HepG2 (cell line): ENCODE measurements around the gene AGAP1. TPM values are rescaled to one million over a fixed set of nuclear protein-coding genes. Genes with fewer than 3 reads are reported as not detected.

Experiments
- ATAC-seq: fragments of 200-7000 bp; cut with Tn5 transposase; 3 replicates; pipeline ENCODE4 v1.9.1; 2020; ENCODE audit warnings: mild to moderate bottlenecking, moderate library complexity
- BruUV-seq: library from RNA; stranded (reverse); fragments of 400-500 nt; replicated peaks from 2 replicates; lab custom pipeline; 2021; lab: Mats Ljungman, UMichigan
- CTCF ChIA-PET: fragments of 300-600 bp; formaldehyde crosslinking; extraction: SDS; loops from one replicate; lab custom pipeline; 2021; ENCODE audit warnings: low total read pairs, inconsistent platforms, low intra/inter-chr PET ratio; lab: Yijun Ruan, JAX
- POLR2A ChIA-PET: fragments of 350-600 bp; sonication (Branson Sonifier 250); formaldehyde crosslinking; loops from one replicate; lab custom pipeline; 2020; ENCODE audit warnings: antibody characterized with exemption, inconsistent platforms; lab: Yijun Ruan, JAX
- DNase-seq: peaks from one replicate; pipeline ENCODE4 v3.0.0-alpha.2; 2015; ENCODE audit warnings: low spot score
- FAIRE-seq: peaks from 3 replicates; lab custom pipeline; 2011; peaks lifted over from hg19 to GRCh38; lab: Jason Lieb, UNC
- H2AFZ ChIP-seq: one replicate; pipeline ENCODE4 v1.6.1; 2011; ENCODE audit warnings: low read length, inconsistent platforms
- H3K27ac ChIP-seq: fragments of 300-600 bp; 3 replicates; pipeline ENCODE4 v1.8.0; 2011; ENCODE audit warnings: mixed run types, mild to moderate bottlenecking, mixed read lengths, low read length, inconsistent platforms; ENCODE audit not compliant: insufficient read depth; ENCODE audit errors: extremely low read length
- H3K27me3 ChIP-seq, 2 experiments: fragments of 200-600 bp in 1 of 2; 2 replicates in 1 of 2; 3 replicates in 1 of 2; pipeline versions ENCODE4 v1.6.0 to v1.8.0; 2011; ENCODE audit warnings: low read length in 2 of 2, mild to moderate bottlenecking in 2 of 2, moderate library complexity in 2 of 2, inconsistent platforms in 1 of 2; ENCODE audit not compliant: insufficient read depth in 2 of 2, control insufficient read depth in 1 of 2
- H3K36me3 ChIP-seq, 2 experiments: fragments of 200-600 bp in 1 of 2; replicated peaks in 1 of 2; 2 replicates in 1 of 2; 3 replicates in 1 of 2; pipeline versions ENCODE4 v1.5.1 to v1.8.0; 2011; ENCODE audit warnings: low read length in 2 of 2, inconsistent platforms in 1 of 2; ENCODE audit not compliant: insufficient read depth in 2 of 2, control insufficient read depth in 1 of 2
- H3K4me1 ChIP-seq: 2 replicates; pipeline ENCODE4 v1.5.1; 2012; ENCODE audit warnings: low read length, inconsistent platforms; ENCODE audit not compliant: insufficient read depth
- H3K4me2 ChIP-seq: 2 replicates; pipeline ENCODE4 v1.6.0; 2011; ENCODE audit warnings: low read depth, low read length, inconsistent platforms
- H3K4me3 ChIP-seq, 3 experiments: fragments of 200-600 bp in 1 of 3; sonication (generic), shearing (Covaris generic) in 1 of 3; replicated peaks in 1 of 3; 2 replicates each; pipeline ENCODE4 v1.5.1; 2011 to 2016; ENCODE audit warnings: low read length in 3 of 3, inconsistent platforms in 2 of 3, low read depth in 2 of 3, mild to moderate bottlenecking in 2 of 3, control low read depth in 1 of 3, mixed read lengths in 1 of 3; ENCODE audit not compliant: insufficient read depth in 1 of 3
- H3K79me2 ChIP-seq: one replicate; pipeline ENCODE4 v1.6.1; 2011; ENCODE audit warnings: low read length, inconsistent platforms; ENCODE audit not compliant: insufficient read depth
- H3K9ac ChIP-seq: 2 replicates; pipeline ENCODE4 v1.6.0; 2011; ENCODE audit warnings: mild to moderate bottlenecking, low read depth, low read length, inconsistent platforms; ENCODE audit not compliant: insufficient read depth
- H3K9me3 ChIP-seq: 2 replicates; pipeline ENCODE4 v1.5.1; 2012; ENCODE audit warnings: mild to moderate bottlenecking, low read length
- H4K20me1 ChIP-seq: 2 replicates; pipeline ENCODE4 v1.6.0; 2011; ENCODE audit warnings: inconsistent platforms, mild to moderate bottlenecking, low read length, moderate library complexity; ENCODE audit not compliant: insufficient read depth
- MEIS1 ChIP-seq: sonication (generic); formaldehyde crosslinking; IDR thresholded peaks from 2 replicates; pipeline ENCODE4 v1.9.0; 2021; ENCODE audit warnings: mild to moderate bottlenecking, missing genetic modification reagents, moderate library complexity, borderline replicate concordance
- NR3C1 ChIP-seq: sonication (generic); formaldehyde crosslinking; IDR thresholded peaks from 2 replicates; pipeline ENCODE4 v1.4.0; 2020; ENCODE audit warnings: missing genetic modification reagents
- RBM22 ChIP-seq: fragments of 200-400 bp; formaldehyde crosslinking; optimal IDR thresholded peaks from 2 replicates; pipeline ENCODE3; 2017; ENCODE audit warnings: mild to moderate bottlenecking, low read length, moderate library complexity
- SOX6 ChIP-seq, 2 experiments: fragments of 450-650 bp in 1 of 2; sonication (generic) in 1 of 2; formaldehyde crosslinking in 1 of 2; IDR thresholded peaks; 2 replicates each; pipeline versions ENCODE4 v1.4.0 to v1.6.1; 2017 to 2020; ENCODE audit warnings: antibody characterized with exemption in 1 of 2, mild to moderate bottlenecking in 1 of 2, missing genetic modification reagents in 1 of 2
- SYNCRIP ChIP-seq: fragments of 200-400 bp; formaldehyde crosslinking; IDR thresholded peaks from 2 replicates; pipeline ENCODE4 v1.6.1; 2018; ENCODE audit warnings: mild to moderate bottlenecking, low read depth, low read length; ENCODE audit not compliant: insufficient read depth
- ZHX1 ChIP-seq: sonication (generic); formaldehyde crosslinking; IDR thresholded peaks from 2 replicates; pipeline ENCODE4 v1.8.1; 2022; ENCODE audit warnings: low read depth, mild to moderate bottlenecking, missing genetic modification reagents
- WGBS: methylation state at CpG from one replicate; pipeline ENCODE4 v1.1.6; 2017; ENCODE audit warnings: low lambda C conversion rate; 5-methylcytosine and 5-hydroxymethylcytosine counted together
- in situ Hi-C: cut with HindIII; loops from 2 replicates; pipeline ENCODE4 v1.10.0; 2017; ENCODE audit warnings: low pct_unique_long_range_greater_than_20kb; ENCODE audit not compliant: extremely low pct_ligation_motif_present
- intact Hi-C: fragments of 100-400 bp; cut with micrococcal nuclease; formaldehyde crosslinking; loops from one replicate; pipeline ENCODE4 v1.10.0; 2022; ENCODE audit not compliant: unreplicated experiment
- polyA plus RNA-seq, 8 experiments: library from polyadenylated mRNA; depleted of rRNA in 3 of 8; stranded (reverse) in 7 of 8; unstranded in 1 of 8; fragments of >200 nt; fragmentation: Illumina TruSeq in 4 of 8; extraction: Trizol in 4 of 8; gene quantifications; 2 replicates each; pipeline versions ENCODE4 v1.2.1 to v1.2.3, GENCODE V29; 2011 to 2016; ENCODE audit warnings: low read depth in 4 of 8, missing spikeins in 1 of 8, mixed read lengths in 1 of 8; ENCODE audit not compliant: insufficient read depth in 1 of 8
- total RNA-seq, 5 experiments: library from RNA; depleted of rRNA; stranded (reverse); fragments of >200 nt; fragmentation: Illumina TruSeq; extraction: Trizol; gene quantifications; 2 replicates each; pipeline ENCODE4 v1.2.3, GENCODE V29; 2016; ENCODE audit warnings: low read depth in 1 of 5

AGAP1 gene
- total and polyA plus RNA-seq, 2 of the 13 experiments (the other 11 are each of a cell fraction or from before 2014, with no cell fraction given): 21.2 to 32.7 TPM

- in situ Hi-C loops: no loop called here
- TF ChIP-seq MEIS1: no peak
- no peak for TF ChIP-seq SOX6 (IDR thresholded peaks at IDR 0.05)
- TF ChIP-seq SOX6 (CRISPR knock-in tag; IDR thresholded peaks at IDR 0.05): 0 out of 2 replicates have a peak, but pooled peaks have one; percentile 17
- TF ChIP-seq SYNCRIP: no peak
- no peak for TF ChIP-seq ZHX1 (CRISPR knock-in tag)
- no peak for TF ChIP-seq NR3C1 (CRISPR knock-in tag)
- peak; percentile 19 for TF ChIP-seq RBM22
- TF ChIP-seq, all 625 proteins: peak for 2
- Histone ChIP-seq H4K20me1 (peaks cover 7% of the 10 kb centered on the region; the same call in 1 of the 2 replicates), H3K4me1 (peaks cover 46% of the 10 kb centered on the region), H2AFZ (no peak overlapping the region), H3K4me3 (no peak overlapping the region), H3K27me3 (no peaks in the 10 kb centered on the region), H3K79me2 (peaks cover 67% of the 10 kb centered on the region), H3K4me2 (no peak overlapping the region), H3K27ac (no peak overlapping the region), H3K9me3 (no peaks in the 10 kb centered on the region), H3K36me3 (no peaks in the 10 kb centered on the region), H3K9ac (no peak overlapping the region)
- ATAC-seq (no peak), FAIRE-seq (no peak), DNase-seq (no peak)
- 94% methylated on average over 30 of the region's 32 CpGs for WGBS
- BruUV-seq: no TSS peak
- intact Hi-C loops: no loop called here
- CTCF ChIA-PET: no interaction called here
- POLR2A ChIA-PET: no interaction called here
Observed at GRCh38 chr2:235534678-235535422, 41.0 kb downstream of the AGAP1 start.
